Measurements from ENCODE around the gene CENPL.

Gene CENPL

DNA sequence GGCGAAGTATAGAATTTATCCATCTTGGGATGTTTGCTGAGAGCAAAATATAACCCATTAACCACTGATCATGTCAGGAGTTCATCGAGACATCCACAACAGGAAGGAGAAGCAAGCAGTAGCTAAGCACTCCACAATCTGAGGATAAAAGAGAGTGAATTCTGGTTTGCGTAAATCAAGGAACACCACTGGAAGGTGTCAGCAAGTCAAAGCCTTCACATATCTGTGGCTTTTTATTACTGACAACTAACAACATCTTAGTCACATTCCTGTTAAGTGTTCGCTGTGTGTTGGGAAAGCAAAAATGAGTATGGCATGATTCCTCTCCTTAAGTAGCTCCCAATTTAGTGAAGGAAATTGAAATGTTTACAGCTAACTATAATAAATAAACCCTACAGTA lies 44.7 kb downstream of the CENPL start:
- ChIA-PET POLR2A (no interaction called here), CTCF (interaction anchor here (0.7 kb wide), 1 partner anchor 225 kb away, joined by 6 read pairs; no protein-coding TSS in a partner anchor)
- Histone ChIP-seq H3K9me3 (ENCODE audit: control insufficient read depth, insufficient read depth, low read depth, low read length) (no peaks in the 10 kb centered on the region), H3K4me3 (ENCODE audit: low read depth, low read length) (no peak overlapping the region), H3K27ac (ENCODE audit: extremely low read depth, low read depth, low read length) (no peak overlapping the region), H3K36me3 (ENCODE audit: control insufficient read depth in 2 of 2, insufficient read depth in 1 of 2, low read length in 2 of 2) (peaks cover 18 to 61% of the 10 kb centered on the region in 2 experiments), H3K4me1 (ENCODE audit: control insufficient read depth, insufficient read depth, low read length) (no peaks in the 10 kb centered on the region)
- TF ChIP-seq ZNF26 (tag by site-specific recombination; IDR thresholded peaks at IDR 0.05) = no peak
- TF ChIP-seq ZNF426 (tag by site-specific recombination; IDR thresholded peaks at IDR 0.05) = no peak
- no peak for TF ChIP-seq KLF8 (tag by site-specific recombination; IDR thresholded peaks at IDR 0.05)
- no peak for TF ChIP-seq RBAK (tag by site-specific recombination; IDR thresholded peaks at IDR 0.05)
- no peak for TF ChIP-seq ZNF121 (tag by site-specific recombination; IDR thresholded peaks at IDR 0.05)
- no peak for TF ChIP-seq ZNF37A (tag by site-specific recombination; IDR thresholded peaks at IDR 0.05)
- TF ChIP-seq ZFP69B (tag by site-specific recombination; IDR thresholded peaks at IDR 0.05) = no peak
- no peak for TF ChIP-seq YY1 (tag by site-specific recombination; IDR thresholded peaks at IDR 0.05)
- no peak for TF ChIP-seq ZNF354C (tag by site-specific recombination; IDR thresholded peaks at IDR 0.05; ENCODE audit: borderline replicate concordance, low read depth)
- no peak for TF ChIP-seq ZNF623 (tag by site-specific recombination; IDR thresholded peaks at IDR 0.05)

GRCh38 chr1:173775578-173776226 lies 49.0 kb downstream of the CENPL start:
- ChIA-PET CTCF (no interaction called here), POLR2A (no interaction called here)
- no peaks in the 10 kb centered on the region for H3K4me1 ChIP-seq (ENCODE audit: control insufficient read depth, insufficient read depth, low read length)
- H3K36me3 ChIP-seq (ENCODE audit: control insufficient read depth in 2 of 2, insufficient read depth in 1 of 2, low read length in 2 of 2) = peaks cover 11 to 37% of the 10 kb centered on the region in 2 experiments
- no peaks in the 10 kb centered on the region for H3K9me3 ChIP-seq (ENCODE audit: control insufficient read depth, insufficient read depth, low read depth, low read length)
- no peak overlapping the region for H3K27ac ChIP-seq (ENCODE audit: extremely low read depth, low read depth, low read length)
- H3K4me3 ChIP-seq (ENCODE audit: low read depth, low read length) = no peak overlapping the region
- TF ChIP-seq ZNF16 (tag by site-specific recombination; IDR thresholded peaks at IDR 0.05; ENCODE audit: low read depth) (no peak), SETDB1 (IDR thresholded peaks at IDR 0.05; ENCODE audit: insufficient read length, low read length) (no peak), ZNF843 (tag by site-specific recombination; IDR thresholded peaks at IDR 0.05) (no peak), ZFP3 (tag by site-specific recombination; IDR thresholded peaks at IDR 0.05; ENCODE audit: low read depth) (no peak), ZNF214 (tag by site-specific recombination; IDR thresholded peaks at IDR 0.05; ENCODE audit: borderline replicate concordance) (no peak), ZNF169 (tag by site-specific recombination; IDR thresholded peaks at IDR 0.05) (no peak), ZNF311 (tag by site-specific recombination; IDR thresholded peaks at IDR 0.05; ENCODE audit: borderline replicate concordance) (no peak), ZIC2 (tag by site-specific recombination; IDR thresholded peaks at IDR 0.05) (no peak), ZNF488 (tag by site-specific recombination; IDR thresholded peaks at IDR 0.05) (no peak), RBAK (tag by site-specific recombination; IDR thresholded peaks at IDR 0.05) (no peak), ZBTB26 (tag by site-specific recombination; optimal IDR thresholded peaks at IDR 0.05) (no peak), PRDM2 (tag by site-specific recombination; IDR thresholded peaks at IDR 0.05; ENCODE audit: borderline replicate concordance) (no peak), ZNF335 (tag by site-specific recombination; conservative IDR thresholded peaks at IDR 0.05) (no peak), ZNF274 (IDR thresholded peaks at IDR 0.05; ENCODE audit: low read length) (no peak), ZNF274 (tag by site-specific recombination; IDR thresholded peaks at IDR 0.05; ENCODE audit: borderline replicate concordance) (no peak)
- TF ChIP-seq, protein P1, sequence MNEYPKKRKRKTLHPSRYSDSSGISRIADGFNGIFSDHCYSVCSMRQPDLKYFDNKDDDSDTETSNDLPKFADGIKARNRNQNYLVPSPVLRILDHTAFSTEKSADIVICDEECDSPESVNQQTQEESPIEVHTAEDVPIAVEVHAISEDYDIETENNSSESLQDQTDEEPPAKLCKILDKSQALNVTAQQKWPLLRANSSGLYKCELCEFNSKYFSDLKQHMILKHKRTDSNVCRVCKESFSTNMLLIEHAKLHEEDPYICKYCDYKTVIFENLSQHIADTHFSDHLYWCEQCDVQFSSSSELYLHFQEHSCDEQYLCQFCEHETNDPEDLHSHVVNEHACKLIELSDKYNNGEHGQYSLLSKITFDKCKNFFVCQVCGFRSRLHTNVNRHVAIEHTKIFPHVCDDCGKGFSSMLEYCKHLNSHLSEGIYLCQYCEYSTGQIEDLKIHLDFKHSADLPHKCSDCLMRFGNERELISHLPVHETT (tag by site-specific recombination; IDR thresholded peaks at IDR 0.05) = no peak

Data from HEK293 (cell line).